Measurements from ENCODE around the gene ESRRG. TPM values are rescaled to one million over a fixed set of nuclear protein-coding genes. Genes with fewer than 3 reads are reported as not detected.

The ESRRG gene
- total RNA-seq, 1 experiment from 2014 or later: 0.15 TPM

GRCh38 chr1:216749232-216749631 is 26.0 kb upstream of the ESRRG start:
- no peak overlapping the region for H3K4me2 ChIP-seq (ENCODE audit: low read depth, low read length, poor library complexity, severe bottlenecking)
- H3K79me2 ChIP-seq (ENCODE audit: low read length): no peaks in the 10 kb centered on the region
- no peaks in the 10 kb centered on the region for H3K36me3 ChIP-seq (ENCODE audit: insufficient read depth, low read length)
- DNase-seq: no peak
- H2AFZ ChIP-seq (ENCODE audit: low read length): no peak overlapping the region
- H3K9me3 ChIP-seq (ENCODE audit: low read length): no peaks in the 10 kb centered on the region
- no peak overlapping the region for H3K9ac ChIP-seq (ENCODE audit: low read length)
- no peaks in the 10 kb centered on the region for H3K27me3 ChIP-seq (ENCODE audit: low read length)
- no peaks in the 10 kb centered on the region for H3K4me1 ChIP-seq (ENCODE audit: low read length)
- no peaks in the 10 kb centered on the region for H3K9me2 ChIP-seq (replicated peaks; ENCODE audit: insufficient read depth, low read length)
- no peak overlapping the region for H3K4me3 ChIP-seq (ENCODE audit: low read length)
- H4K20me1 ChIP-seq (ENCODE audit: insufficient read depth, low read depth, low read length): no peaks in the 10 kb centered on the region
- no peak overlapping the region for H3K27ac ChIP-seq (ENCODE audit: low read length)

DNA sequence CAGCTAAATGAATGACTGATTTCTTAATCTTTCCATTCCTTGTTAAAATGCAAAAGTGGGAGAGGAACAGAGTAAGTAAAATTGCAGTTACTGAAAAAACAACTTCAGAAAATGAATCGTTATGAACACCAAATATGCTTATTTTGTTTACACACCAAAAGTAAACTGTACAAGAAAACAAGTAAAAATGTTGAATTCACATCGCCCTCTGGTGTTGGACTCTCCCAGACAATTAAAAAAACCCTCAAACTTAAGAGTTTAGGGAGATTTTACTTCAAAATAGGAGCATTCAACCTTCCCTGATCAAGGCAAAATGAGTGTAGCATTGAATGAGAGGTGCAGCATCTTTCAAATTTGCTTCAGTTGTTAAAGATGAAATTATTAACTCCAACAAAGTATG is 19.4 kb upstream of the ESRRG start:
- Histone ChIP-seq H3K79me2 (ENCODE audit: low read length) (no peaks in the 10 kb centered on the region), H3K4me3 (ENCODE audit: low read length) (no peak overlapping the region), H3K9ac (ENCODE audit: low read length) (no peak overlapping the region), H3K27ac (ENCODE audit: low read length) (no peak overlapping the region), H3K4me1 (ENCODE audit: low read length) (no peaks in the 10 kb centered on the region), H3K36me3 (ENCODE audit: insufficient read depth, low read length) (no peaks in the 10 kb centered on the region), H3K27me3 (ENCODE audit: low read length) (no peaks in the 10 kb centered on the region), H3K9me3 (ENCODE audit: low read length) (no peaks in the 10 kb centered on the region), H3K9me2 (replicated peaks; ENCODE audit: insufficient read depth, low read length) (no peaks in the 10 kb centered on the region), H3K4me2 (ENCODE audit: low read depth, low read length, poor library complexity, severe bottlenecking) (no peak overlapping the region), H4K20me1 (ENCODE audit: insufficient read depth, low read depth, low read length) (no peaks in the 10 kb centered on the region), H2AFZ (ENCODE audit: low read length) (no peak overlapping the region)
- peak; percentile 49 for DNase-seq

GRCh38 chr1:216740331-216740730 is 17.1 kb upstream of the ESRRG start:
- no peak overlapping the region for H3K4me2 ChIP-seq (ENCODE audit: low read depth, low read length, poor library complexity, severe bottlenecking)
- H3K27me3 ChIP-seq (ENCODE audit: low read length): no peaks in the 10 kb centered on the region
- no peaks in the 10 kb centered on the region for H3K79me2 ChIP-seq (ENCODE audit: low read length)
- no peak overlapping the region for H3K9ac ChIP-seq (ENCODE audit: low read length)
- H3K36me3 ChIP-seq (ENCODE audit: insufficient read depth, low read length): no peaks in the 10 kb centered on the region
- DNase-seq: no peak
- H3K4me1 ChIP-seq (ENCODE audit: low read length): no peaks in the 10 kb centered on the region
- no peak overlapping the region for H2AFZ ChIP-seq (ENCODE audit: low read length)
- H3K4me3 ChIP-seq (ENCODE audit: low read length): no peak overlapping the region
- H3K27ac ChIP-seq (ENCODE audit: low read length): no peak overlapping the region
- no peaks in the 10 kb centered on the region for H3K9me2 ChIP-seq (replicated peaks; ENCODE audit: insufficient read depth, low read length)
- H3K9me3 ChIP-seq (ENCODE audit: low read length): no peaks in the 10 kb centered on the region
- H4K20me1 ChIP-seq (ENCODE audit: insufficient read depth, low read depth, low read length): no peaks in the 10 kb centered on the region

- Histone ChIP-seq H3K27ac (ENCODE audit: low read length) (no peak overlapping the region), H3K36me3 (ENCODE audit: insufficient read depth, low read length) (no peaks in the 10 kb centered on the region), H3K9me2 (replicated peaks; ENCODE audit: insufficient read depth, low read length) (no peaks in the 10 kb centered on the region), H3K4me2 (ENCODE audit: low read depth, low read length, poor library complexity, severe bottlenecking) (no peak overlapping the region), H3K27me3 (ENCODE audit: low read length) (no peaks in the 10 kb centered on the region), H3K4me3 (ENCODE audit: low read length) (no peak overlapping the region), H4K20me1 (ENCODE audit: insufficient read depth, low read depth, low read length) (no peaks in the 10 kb centered on the region), H3K79me2 (ENCODE audit: low read length) (no peaks in the 10 kb centered on the region), H2AFZ (ENCODE audit: low read length) (no peak overlapping the region), H3K9ac (ENCODE audit: low read length) (no peak overlapping the region), H3K9me3 (ENCODE audit: low read length) (no peaks in the 10 kb centered on the region), H3K4me1 (ENCODE audit: low read length) (no peaks in the 10 kb centered on the region)
- DNase-seq: no peak
Observed at GRCh38 chr1:216739793-216740192, 16.6 kb upstream of the ESRRG start.

DNA sequence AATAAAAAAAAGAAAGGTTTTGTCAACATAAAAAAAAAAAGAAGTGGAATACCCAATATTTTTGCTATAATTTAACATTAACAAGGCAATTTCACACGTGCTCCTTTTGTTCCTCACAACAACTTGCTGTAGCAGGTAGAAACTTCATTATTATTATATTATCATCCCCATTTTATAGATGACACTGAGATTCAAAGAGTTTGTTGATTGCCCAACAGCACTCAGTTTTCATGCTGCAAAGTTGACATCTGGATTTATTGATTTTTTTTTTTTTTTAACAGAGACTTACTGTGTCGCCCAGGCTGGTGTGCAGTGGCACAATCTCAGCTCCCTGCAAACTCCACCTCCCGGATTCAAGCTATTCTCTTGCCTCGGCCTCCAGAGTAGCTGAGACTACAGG is 8.9 kb upstream of the ESRRG start:
- DNase-seq: no peak
- no peaks in the 10 kb centered on the region for H3K9me3 ChIP-seq (ENCODE audit: low read length)

DNA sequence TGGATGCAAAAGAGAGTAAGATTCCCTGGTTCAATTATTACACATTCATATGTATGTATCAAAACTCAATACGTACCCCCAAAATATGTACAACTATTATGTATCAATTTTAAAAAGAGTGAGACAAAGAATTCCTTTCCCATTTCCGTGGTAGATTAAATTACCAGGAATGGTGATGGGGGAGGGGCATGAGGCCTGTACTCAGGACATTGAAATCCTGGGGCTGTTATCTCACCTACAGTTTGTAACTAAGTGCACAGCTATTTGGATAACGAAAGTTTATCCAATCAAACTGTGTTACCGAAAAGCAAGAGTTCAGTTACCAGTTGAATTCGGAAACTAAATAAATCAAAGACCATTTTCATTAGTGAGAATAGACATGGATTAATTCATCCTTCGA is 8.3 kb upstream of the ESRRG start:
- Histone ChIP-seq H3K9me2 (replicated peaks; ENCODE audit: insufficient read depth, low read length) (no peaks in the 10 kb centered on the region), H3K9me3 (ENCODE audit: low read length) (no peaks in the 10 kb centered on the region), H3K4me3 (ENCODE audit: low read length) (no peak overlapping the region), H4K20me1 (ENCODE audit: insufficient read depth, low read depth, low read length) (no peaks in the 10 kb centered on the region), H3K27ac (ENCODE audit: low read length) (no peak overlapping the region), H3K27me3 (ENCODE audit: low read length) (no peaks in the 10 kb centered on the region), H3K79me2 (ENCODE audit: low read length) (no peaks in the 10 kb centered on the region), H3K4me1 (ENCODE audit: low read length) (no peaks in the 10 kb centered on the region), H3K9ac (ENCODE audit: low read length) (no peak overlapping the region), H2AFZ (ENCODE audit: low read length) (no peak overlapping the region), H3K36me3 (ENCODE audit: insufficient read depth, low read length) (no peaks in the 10 kb centered on the region), H3K4me2 (ENCODE audit: low read depth, low read length, poor library complexity, severe bottlenecking) (no peak overlapping the region)
- DNase-seq: no peak

More for the DNA sequence above, 8.9 kb upstream of the ESRRG start:
- Histone ChIP-seq H3K9me2 (replicated peaks; ENCODE audit: insufficient read depth, low read length) (no peaks in the 10 kb centered on the region), H4K20me1 (ENCODE audit: insufficient read depth, low read depth, low read length) (no peaks in the 10 kb centered on the region), H3K4me3 (ENCODE audit: low read length) (no peak overlapping the region), H3K36me3 (ENCODE audit: insufficient read depth, low read length) (no peaks in the 10 kb centered on the region), H3K27ac (ENCODE audit: low read length) (no peak overlapping the region), H3K9ac (ENCODE audit: low read length) (no peak overlapping the region), H2AFZ (ENCODE audit: low read length) (no peak overlapping the region), H3K4me2 (ENCODE audit: low read depth, low read length, poor library complexity, severe bottlenecking) (no peak overlapping the region), H3K4me1 (ENCODE audit: low read length) (no peaks in the 10 kb centered on the region), H3K27me3 (ENCODE audit: low read length) (no peaks in the 10 kb centered on the region), H3K79me2 (ENCODE audit: low read length) (no peaks in the 10 kb centered on the region)

GRCh38 chr1:216726435-216726834 is 3.2 kb upstream of the ESRRG start:
- Histone ChIP-seq H3K27ac (ENCODE audit: low read length) (no peak overlapping the region), H3K79me2 (ENCODE audit: low read length) (no peaks in the 10 kb centered on the region), H3K4me1 (ENCODE audit: low read length) (peaks cover 8% of the 10 kb centered on the region), H3K4me2 (ENCODE audit: low read depth, low read length, poor library complexity, severe bottlenecking) (no peak overlapping the region), H3K4me3 (ENCODE audit: low read length) (no peak overlapping the region), H3K9me2 (replicated peaks; ENCODE audit: insufficient read depth, low read length) (no peaks in the 10 kb centered on the region), H3K9ac (ENCODE audit: low read length) (no peak overlapping the region), H3K9me3 (ENCODE audit: low read length) (no peaks in the 10 kb centered on the region), H4K20me1 (ENCODE audit: insufficient read depth, low read depth, low read length) (no peaks in the 10 kb centered on the region), H2AFZ (ENCODE audit: low read length) (no peak overlapping the region), H3K36me3 (ENCODE audit: insufficient read depth, low read length) (no peaks in the 10 kb centered on the region), H3K27me3 (ENCODE audit: low read length) (no peaks in the 10 kb centered on the region)
- no peak for DNase-seq

DNA sequence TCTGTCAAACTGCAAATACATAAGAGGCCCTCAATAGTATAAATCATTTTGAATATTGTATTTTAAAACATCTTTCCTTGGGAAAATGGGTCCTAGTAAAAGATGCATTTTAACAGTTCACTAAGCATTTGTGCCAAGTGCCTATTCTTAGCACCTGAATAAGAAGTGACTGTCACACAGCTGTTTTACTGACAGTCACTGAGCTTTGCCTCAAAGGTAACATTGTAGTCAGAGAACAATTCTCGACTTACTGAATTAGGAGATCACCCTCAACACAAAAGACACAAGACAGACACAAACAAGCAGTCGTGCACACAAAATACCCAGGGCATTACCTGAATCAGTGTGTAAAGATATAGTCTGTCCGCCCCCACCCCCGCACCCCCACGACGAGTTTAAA is 408 bp downstream of the ESRRG start:
- H3K9me2 ChIP-seq (replicated peaks; ENCODE audit: insufficient read depth, low read length): no peaks in the 10 kb centered on the region
- H3K4me1 ChIP-seq (ENCODE audit: low read length): peaks cover 8% of the 10 kb centered on the region
- H3K79me2 ChIP-seq (ENCODE audit: low read length): no peaks in the 10 kb centered on the region
- DNase-seq: no peak
- no peaks in the 10 kb centered on the region for H3K9me3 ChIP-seq (ENCODE audit: low read length)
- H3K4me2 ChIP-seq (ENCODE audit: low read depth, low read length, poor library complexity, severe bottlenecking): no peak overlapping the region
- no peaks in the 10 kb centered on the region for H3K27me3 ChIP-seq (ENCODE audit: low read length)
- no peaks in the 10 kb centered on the region for H4K20me1 ChIP-seq (ENCODE audit: insufficient read depth, low read depth, low read length)
- no peak overlapping the region for H2AFZ ChIP-seq (ENCODE audit: low read length)
- H3K4me3 ChIP-seq (ENCODE audit: low read length): no peak overlapping the region
- H3K9ac ChIP-seq (ENCODE audit: low read length): no peak overlapping the region
- H3K27ac ChIP-seq (ENCODE audit: low read length): no peak overlapping the region
- H3K36me3 ChIP-seq (ENCODE audit: insufficient read depth, low read length): no peaks in the 10 kb centered on the region

DNA sequence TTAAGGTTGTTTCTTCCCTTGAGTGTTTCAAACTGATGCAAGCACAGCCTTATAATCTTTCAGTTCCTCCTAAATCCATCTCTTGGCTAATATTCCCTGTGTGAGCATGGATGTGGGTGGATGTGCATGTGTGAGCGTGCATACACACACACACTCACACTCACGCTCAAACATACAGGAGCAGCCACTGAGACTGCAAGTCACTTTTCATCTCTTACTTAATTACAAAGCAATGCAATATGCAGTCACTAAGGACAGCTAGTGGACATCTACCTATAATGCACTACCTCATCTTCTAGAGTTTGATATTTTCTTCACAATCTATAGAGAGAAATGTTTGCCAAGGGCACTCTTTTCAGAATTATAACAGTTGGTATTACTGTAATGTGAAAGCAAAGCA is 1.4 kb downstream of the ESRRG start:
- H3K27me3 ChIP-seq (ENCODE audit: low read length): no peaks in the 10 kb centered on the region
- H4K20me1 ChIP-seq (ENCODE audit: insufficient read depth, low read depth, low read length): no peaks in the 10 kb centered on the region
- H3K4me3 ChIP-seq (ENCODE audit: low read length): no peak overlapping the region
- no peak overlapping the region for H2AFZ ChIP-seq (ENCODE audit: low read length)
- H3K9me2 ChIP-seq (replicated peaks; ENCODE audit: insufficient read depth, low read length): no peaks in the 10 kb centered on the region
- no peak for DNase-seq
- no peaks in the 10 kb centered on the region for H3K36me3 ChIP-seq (ENCODE audit: insufficient read depth, low read length)
- H3K27ac ChIP-seq (ENCODE audit: low read length): no peak overlapping the region
- H3K9me3 ChIP-seq (ENCODE audit: low read length): no peaks in the 10 kb centered on the region
- H3K9ac ChIP-seq (ENCODE audit: low read length): no peak overlapping the region
- H3K4me1 ChIP-seq (ENCODE audit: low read length): peaks cover 8% of the 10 kb centered on the region
- H3K79me2 ChIP-seq (ENCODE audit: low read length): no peaks in the 10 kb centered on the region
- no peak overlapping the region for H3K4me2 ChIP-seq (ENCODE audit: low read depth, low read length, poor library complexity, severe bottlenecking)
